GM12878 (cell line): Measurements from ENCODE around the gene LDLRAD3. TPM values are rescaled to one million over a fixed set of nuclear protein-coding genes. Genes with fewer than 3 reads are reported as not detected.

Experiments used
- ATAC-seq: fragments of 200-7000 bp; cut with Tn5 transposase; 3 replicates; pipeline ENCODE4 v1.9.1; 2020; ENCODE audit warnings: mild to moderate bottlenecking, moderate library complexity
- BruUV-seq: library from RNA; stranded (reverse); fragments of 400-500 nt; replicated peaks from 2 replicates; lab custom pipeline; 2021; lab: Mats Ljungman, UMichigan
- CTCF ChIA-PET: fragments of 300-600 bp; sonication (Branson Sonifier 250); formaldehyde crosslinking; extraction: SDS; loops from one replicate; lab custom pipeline; 2021; ENCODE audit warnings: inconsistent platforms; lab: Yijun Ruan, JAX
- POLR2A ChIA-PET: fragments of 350-600 bp; formaldehyde crosslinking; extraction: SDS; loops from one replicate; lab custom pipeline; 2021; ENCODE audit warnings: inconsistent platforms; lab: Charles Lee
- RAD21 ChIA-PET: fragments of 300-600 bp; sonication (Branson Sonifier 250); formaldehyde crosslinking; loops from one replicate; lab custom pipeline; 2023; ENCODE audit warnings: antibody characterized with exemption; ENCODE audit not compliant: unreplicated experiment; lab: Charles Lee
- SMC1A ChIA-PET: fragments of 300-600 bp; sonication (Branson Sonifier 250); formaldehyde crosslinking; loops from one replicate; lab custom pipeline; 2023; ENCODE audit not compliant: unreplicated experiment, uncharacterized antibody; lab: Charles Lee
- DNase-seq: peaks from one replicate; pipeline ENCODE4 v3.0.0-alpha.2; 2011; ENCODE audit warnings: low read depth, low spot score
- FAIRE-seq: peaks from 3 replicates; lab custom pipeline; 2011; peaks lifted over from hg19 to GRCh38; lab: Jason Lieb, UNC
- H2AFZ ChIP-seq: 2 replicates; pipeline ENCODE4 v1.6.0; 2011; ENCODE audit warnings: low read depth, low read length, control low read depth; ENCODE audit not compliant: control insufficient read depth
- H3K27ac ChIP-seq: 2 replicates; pipeline ENCODE4 v1.5.1; 2011; ENCODE audit warnings: control low read depth; ENCODE audit not compliant: control insufficient read depth, insufficient read depth
- H3K27me3 ChIP-seq, 2 experiments: replicated peaks in 1 of 2; 2 replicates each; pipeline versions ENCODE4 v1.6.0 to v1.6.1; 2011; ENCODE audit warnings: low read length in 1 of 2; ENCODE audit not compliant: control insufficient read depth in 2 of 2, insufficient read depth in 2 of 2
- H3K36me3 ChIP-seq, 2 experiments: 2 replicates each; pipeline ENCODE4 v1.5.1; 2011; ENCODE audit warnings: low read length in 1 of 2; ENCODE audit not compliant: control insufficient read depth in 2 of 2, insufficient read depth in 2 of 2
- H3K4me1 ChIP-seq: 2 replicates; pipeline ENCODE4 v1.6.1; 2011; ENCODE audit warnings: mild to moderate bottlenecking, low read length, moderate library complexity, mixed read lengths; ENCODE audit not compliant: control insufficient read depth, insufficient read depth
- H3K4me2 ChIP-seq: 2 replicates; pipeline ENCODE4 v1.6.0; 2011; ENCODE audit warnings: control low read depth; ENCODE audit not compliant: control insufficient read depth, insufficient read depth
- H3K4me3 ChIP-seq: fragments of 200-600 bp; sonication (generic); 2 replicates; pipeline ENCODE4 v1.5.1; 2016
- H3K79me2 ChIP-seq: 2 replicates; pipeline ENCODE4 v1.6.0; 2011; ENCODE audit warnings: low read length; ENCODE audit not compliant: control insufficient read depth, insufficient read depth
- H3K9ac ChIP-seq: 2 replicates; pipeline ENCODE4 v1.8.0; 2011; ENCODE audit warnings: low read length, control low read depth, mixed read lengths; ENCODE audit not compliant: control insufficient read depth, insufficient read depth
- H3K9me3 ChIP-seq: replicated peaks from 3 replicates; pipeline ENCODE4 v1.5.1; 2011; ENCODE audit warnings: mild to moderate bottlenecking, low read length; ENCODE audit not compliant: control insufficient read depth, insufficient read depth
- H4K20me1 ChIP-seq: 2 replicates; pipeline ENCODE4 v1.6.0; 2011; ENCODE audit not compliant: control insufficient read depth, insufficient read depth
- BACH1 ChIP-seq: fragments of 450-650 bp; IDR thresholded peaks from 2 replicates; pipeline ENCODE4 v1.6.1; 2017; ENCODE audit warnings: mild to moderate bottlenecking, borderline replicate concordance
- ESRRA ChIP-seq: IDR thresholded peaks from 2 replicates; pipeline ENCODE4 v1.6.1; 2012; ENCODE audit warnings: mild to moderate bottlenecking, low read length, improper control_type of control experiment
- FOXK2 ChIP-seq: fragments of 450-650 bp; IDR thresholded peaks from 2 replicates; pipeline ENCODE4 v1.6.1; 2017; ENCODE audit warnings: mild to moderate bottlenecking, moderate library complexity
- KLF5 ChIP-seq: fragments of 450-650 bp; IDR thresholded peaks from 2 replicates; pipeline ENCODE4 v1.6.1; 2014; ENCODE audit warnings: mild to moderate bottlenecking; ENCODE audit not compliant: partially characterized antibody
- MXI1 ChIP-seq: fragments of 150-350 bp; IDR thresholded peaks from 2 replicates; pipeline ENCODE4 v1.6.1; 2011; ENCODE audit warnings: low read depth, mild to moderate bottlenecking, inconsistent platforms, low read length, improper control_type of control experiment
- NFXL1 ChIP-seq: fragments of 450-650 bp; IDR thresholded peaks from 2 replicates; pipeline ENCODE4 v1.6.1; 2017; ENCODE audit warnings: antibody characterized with exemption, mild to moderate bottlenecking, borderline replicate concordance
- PAX8 ChIP-seq: fragments of 450-650 bp; IDR thresholded peaks from 2 replicates; pipeline ENCODE4 v1.6.1; 2017; ENCODE audit warnings: mild to moderate bottlenecking, moderate library complexity
- SKIL ChIP-seq: fragments of 450-650 bp; IDR thresholded peaks from 2 replicates; pipeline ENCODE4 v1.6.1; 2017; ENCODE audit warnings: mild to moderate bottlenecking, low read depth, inconsistent platforms; ENCODE audit not compliant: poor library complexity, severe bottlenecking
- SUZ12 ChIP-seq: fragments of 200-600 bp; sonication (generic); IDR thresholded peaks from one replicate; pipeline ENCODE4 v1.6.1; 2018; ENCODE audit warnings: antibody characterized with exemption, mild to moderate bottlenecking; ENCODE audit not compliant: unreplicated experiment
- ZNF384 ChIP-seq: IDR thresholded peaks from 2 replicates; pipeline ENCODE4 v1.6.1; 2012; ENCODE audit warnings: low read depth, mild to moderate bottlenecking, low read length, improper control_type of control experiment, borderline replicate concordance
- WGBS: methylation state at CpG from one replicate; pipeline ENCODE4 v1.1.6; 2016; ENCODE audit warnings: low lambda C conversion rate; ENCODE audit not compliant: insufficient replicate concordance, insufficient coverage; ENCODE audit errors: missing lambda C conversion rate; 5-methylcytosine and 5-hydroxymethylcytosine counted together
- in situ Hi-C: fragments of 300-500 bp; cut with MboI; formaldehyde crosslinking; loops from 9 replicates; pipeline ENCODE4 v1.14.3; 2018; ENCODE audit warnings: mixed read lengths
- intact Hi-C: fragments of 100-400 bp; cut with micrococcal nuclease; formaldehyde crosslinking; loops from one replicate; pipeline ENCODE4 v1.14.2; 2022; ENCODE audit not compliant: unreplicated experiment
- polyA plus RNA-seq, 11 experiments: library from polyadenylated mRNA; depleted of rRNA in 4 of 11; unstranded in 6 of 11; stranded (reverse) in 5 of 11; fragments of >200 nt; fragmentation: Nextera tagmentation in 4 of 11; fragmentation: Illumina TruSeq in 1 of 11; extraction: Ambion mirVana in 4 of 11; extraction: Trizol in 1 of 11; gene quantifications; 1 replicate in 1 of 11; 2 replicates in 10 of 11; pipeline versions ENCODE4 v1.2.1 to v1.2.3, GENCODE V29; 2011 to 2016; ENCODE audit warnings: inconsistent platforms in 2 of 11, missing spikeins in 2 of 11, low read depth in 1 of 11
- total RNA-seq, 4 experiments: library from RNA; depleted of rRNA in 3 of 4; stranded (reverse); fragments of >200 nt in 3 of 4; fragmentation: Illumina TruSeq in 1 of 4; extraction: Trizol in 1 of 4; gene quantifications; 2 replicates each; pipeline versions ENCODE4 v1.2.1 to v1.2.3, GENCODE V29; 2013 to 2021
- TF ChIP-seq, protein P1 (sequence below): fragments of 450-650 bp; formaldehyde crosslinking; IDR thresholded peaks from 2 replicates; pipeline ENCODE4 v1.4.0; 2020; ENCODE audit warnings: mild to moderate bottlenecking, moderate library complexity
- TF ChIP-seq, protein P2 (sequence below): fragments of 450-650 bp; IDR thresholded peaks from 2 replicates; pipeline ENCODE4 v1.6.1; 2017; ENCODE audit warnings: antibody characterized with exemption, mild to moderate bottlenecking, moderate library complexity
- TF ChIP-seq, protein P3 (sequence below): fragments of 450-650 bp; IDR thresholded peaks from 2 replicates; pipeline ENCODE4 v1.6.1; 2018; ENCODE audit warnings: borderline replicate concordance, mild to moderate bottlenecking; ENCODE audit not compliant: partially characterized antibody

Gene LDLRAD3
- total and polyA plus RNA-seq, 10 of the 15 experiments (the other 5 are each of a cell fraction or from before 2014, with no cell fraction given): 2.5 to 17.2 (median 10.7) TPM

GRCh38 chr11:36155124-36155561 lies 211.3 kb downstream of the LDLRAD3 start:
- DNase-seq: no peak
- no peak for TF ChIP-seq BACH1
- TF ChIP-seq, protein P1, sequence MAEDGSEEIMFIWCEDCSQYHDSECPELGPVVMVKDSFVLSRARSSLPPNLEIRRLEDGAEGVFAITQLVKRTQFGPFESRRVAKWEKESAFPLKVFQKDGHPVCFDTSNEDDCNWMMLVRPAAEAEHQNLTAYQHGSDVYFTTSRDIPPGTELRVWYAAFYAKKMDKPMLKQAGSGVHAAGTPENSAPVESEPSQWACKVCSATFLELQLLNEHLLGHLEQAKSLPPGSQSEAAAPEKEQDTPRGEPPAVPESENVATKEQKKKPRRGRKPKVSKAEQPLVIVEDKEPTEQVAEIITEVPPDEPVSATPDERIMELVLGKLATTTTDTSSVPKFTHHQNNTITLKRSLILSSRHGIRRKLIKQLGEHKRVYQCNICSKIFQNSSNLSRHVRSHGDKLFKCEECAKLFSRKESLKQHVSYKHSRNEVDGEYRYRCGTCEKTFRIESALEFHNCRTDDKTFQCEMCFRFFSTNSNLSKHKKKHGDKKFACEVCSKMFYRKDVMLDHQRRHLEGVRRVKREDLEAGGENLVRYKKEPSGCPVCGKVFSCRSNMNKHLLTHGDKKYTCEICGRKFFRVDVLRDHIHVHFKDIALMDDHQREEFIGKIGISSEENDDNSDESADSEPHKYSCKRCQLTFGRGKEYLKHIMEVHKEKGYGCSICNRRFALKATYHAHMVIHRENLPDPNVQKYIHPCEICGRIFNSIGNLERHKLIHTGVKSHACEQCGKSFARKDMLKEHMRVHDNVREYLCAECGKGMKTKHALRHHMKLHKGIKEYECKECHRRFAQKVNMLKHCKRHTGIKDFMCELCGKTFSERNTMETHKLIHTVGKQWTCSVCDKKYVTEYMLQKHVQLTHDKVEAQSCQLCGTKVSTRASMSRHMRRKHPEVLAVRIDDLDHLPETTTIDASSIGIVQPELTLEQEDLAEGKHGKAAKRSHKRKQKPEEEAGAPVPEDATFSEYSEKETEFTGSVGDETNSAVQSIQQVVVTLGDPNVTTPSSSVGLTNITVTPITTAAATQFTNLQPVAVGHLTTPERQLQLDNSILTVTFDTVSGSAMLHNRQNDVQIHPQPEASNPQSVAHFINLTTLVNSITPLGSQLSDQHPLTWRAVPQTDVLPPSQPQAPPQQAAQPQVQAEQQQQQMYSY: no peak
- no peak for TF ChIP-seq ZNF384
- TF ChIP-seq KLF5: no peak
- TF ChIP-seq NFXL1: no peak
- TF ChIP-seq, protein P2, sequence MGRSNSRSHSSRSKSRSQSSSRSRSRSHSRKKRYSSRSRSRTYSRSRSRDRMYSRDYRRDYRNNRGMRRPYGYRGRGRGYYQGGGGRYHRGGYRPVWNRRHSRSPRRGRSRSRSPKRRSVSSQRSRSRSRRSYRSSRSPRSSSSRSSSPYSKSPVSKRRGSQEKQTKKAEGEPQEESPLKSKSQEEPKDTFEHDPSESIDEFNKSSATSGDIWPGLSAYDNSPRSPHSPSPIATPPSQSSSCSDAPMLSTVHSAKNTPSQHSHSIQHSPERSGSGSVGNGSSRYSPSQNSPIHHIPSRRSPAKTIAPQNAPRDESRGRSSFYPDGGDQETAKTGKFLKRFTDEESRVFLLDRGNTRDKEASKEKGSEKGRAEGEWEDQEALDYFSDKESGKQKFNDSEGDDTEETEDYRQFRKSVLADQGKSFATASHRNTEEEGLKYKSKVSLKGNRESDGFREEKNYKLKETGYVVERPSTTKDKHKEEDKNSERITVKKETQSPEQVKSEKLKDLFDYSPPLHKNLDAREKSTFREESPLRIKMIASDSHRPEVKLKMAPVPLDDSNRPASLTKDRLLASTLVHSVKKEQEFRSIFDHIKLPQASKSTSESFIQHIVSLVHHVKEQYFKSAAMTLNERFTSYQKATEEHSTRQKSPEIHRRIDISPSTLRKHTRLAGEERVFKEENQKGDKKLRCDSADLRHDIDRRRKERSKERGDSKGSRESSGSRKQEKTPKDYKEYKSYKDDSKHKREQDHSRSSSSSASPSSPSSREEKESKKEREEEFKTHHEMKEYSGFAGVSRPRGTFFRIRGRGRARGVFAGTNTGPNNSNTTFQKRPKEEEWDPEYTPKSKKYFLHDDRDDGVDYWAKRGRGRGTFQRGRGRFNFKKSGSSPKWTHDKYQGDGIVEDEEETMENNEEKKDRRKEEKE: no peak
- no peak for TF ChIP-seq SKIL
- no peak for TF ChIP-seq FOXK2
- no peak for TF ChIP-seq SUZ12
- TF ChIP-seq, protein P3, sequence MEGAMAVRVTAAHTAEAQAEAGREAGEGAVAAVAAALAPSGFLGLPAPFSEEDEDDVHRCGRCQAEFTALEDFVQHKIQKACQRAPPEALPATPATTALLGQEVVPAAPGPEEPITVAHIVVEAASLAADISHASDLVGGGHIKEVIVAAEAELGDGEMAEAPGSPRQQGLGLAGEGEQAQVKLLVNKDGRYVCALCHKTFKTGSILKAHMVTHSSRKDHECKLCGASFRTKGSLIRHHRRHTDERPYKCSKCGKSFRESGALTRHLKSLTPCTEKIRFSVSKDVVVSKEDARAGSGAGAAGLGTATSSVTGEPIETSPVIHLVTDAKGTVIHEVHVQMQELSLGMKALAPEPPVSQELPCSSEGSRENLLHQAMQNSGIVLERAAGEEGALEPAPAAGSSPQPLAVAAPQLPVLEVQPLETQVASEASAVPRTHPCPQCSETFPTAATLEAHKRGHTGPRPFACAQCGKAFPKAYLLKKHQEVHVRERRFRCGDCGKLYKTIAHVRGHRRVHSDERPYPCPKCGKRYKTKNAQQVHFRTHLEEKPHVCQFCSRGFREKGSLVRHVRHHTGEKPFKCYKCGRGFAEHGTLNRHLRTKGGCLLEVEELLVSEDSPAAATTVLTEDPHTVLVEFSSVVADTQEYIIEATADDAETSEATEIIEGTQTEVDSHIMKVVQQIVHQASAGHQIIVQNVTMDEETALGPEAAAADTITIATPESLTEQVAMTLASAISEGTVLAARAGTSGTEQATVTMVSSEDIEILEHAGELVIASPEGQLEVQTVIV: no peak
- TF ChIP-seq ESRRA: no peak
- TF ChIP-seq MXI1: no peak
- no peak for TF ChIP-seq PAX8

More at GRCh38 chr11:36155124-36155561, 211.3 kb downstream of the LDLRAD3 start:
- no peaks in the 10 kb centered on the region for H3K36me3 ChIP-seq
- H3K79me2 ChIP-seq: no peaks in the 10 kb centered on the region
- no peaks in the 10 kb centered on the region for H4K20me1 ChIP-seq
- H3K27me3 ChIP-seq: no peaks in the 10 kb centered on the region
- no peak overlapping the region for H3K4me3 ChIP-seq
- intact Hi-C loops (no loop called here), in situ Hi-C loops (no loop called here)
- no peaks in the 10 kb centered on the region for H3K4me1 ChIP-seq
- H2AFZ ChIP-seq: no peak overlapping the region
- POLR2A ChIA-PET: no interaction called here
- RAD21 ChIA-PET: interaction anchor here (1.2 kb wide), 1 partner anchor 333 kb away, joined by 5 read pairs; no protein-coding TSS in a partner anchor
- no peak overlapping the region for H3K4me2 ChIP-seq
- no peak overlapping the region for H3K27ac ChIP-seq
- FAIRE-seq (no peak), ATAC-seq (no peak)
- CTCF ChIA-PET: interaction anchor here (1.0 to 1.2 kb wide), 2 partner anchors 85 to 103 kb away, joined by 3 read pairs; no protein-coding TSS in a partner anchor
- WGBS: 38% methylated on average over 8 of the region's 8 CpGs
- H3K9me3 ChIP-seq: no peaks in the 10 kb centered on the region
- BruUV-seq: no TSS peak
- SMC1A ChIA-PET: interaction anchor here (1.6 kb wide), 1 partner anchor 28 kb away, joined by 3 read pairs; no protein-coding TSS in a partner anchor
- H3K9ac ChIP-seq: no peak overlapping the region
